SK-N-SH treated with all-trans-retinoic acid at 6 μM for 48 hours (cell line): ENCODE data around the gene SEC16A.

Experiments used
- TOX ChIP-seq: fragments of 250-450 bp; sonication (Bioruptor Pico); IDR thresholded peaks from 2 replicates; pipeline ENCODE4 v1.8.0; 2021; ENCODE audit warnings: mild to moderate bottlenecking, moderate library complexity, borderline replicate concordance
- TF ChIP-seq, protein P1 (sequence below): fragments of 250-450 bp; sonication (Bioruptor Pico); IDR thresholded peaks from 2 replicates; pipeline ENCODE4 v1.8.0; 2020; ENCODE audit warnings: mild to moderate bottlenecking, moderate library complexity, borderline replicate concordance
- TF ChIP-seq, protein P2 (sequence below): fragments of 250-450 bp; sonication (Bioruptor Pico); IDR thresholded peaks from 2 replicates; pipeline ENCODE4 v1.5.1; 2021; ENCODE audit warnings: mild to moderate bottlenecking, moderate library complexity

- TF ChIP-seq, protein P1, sequence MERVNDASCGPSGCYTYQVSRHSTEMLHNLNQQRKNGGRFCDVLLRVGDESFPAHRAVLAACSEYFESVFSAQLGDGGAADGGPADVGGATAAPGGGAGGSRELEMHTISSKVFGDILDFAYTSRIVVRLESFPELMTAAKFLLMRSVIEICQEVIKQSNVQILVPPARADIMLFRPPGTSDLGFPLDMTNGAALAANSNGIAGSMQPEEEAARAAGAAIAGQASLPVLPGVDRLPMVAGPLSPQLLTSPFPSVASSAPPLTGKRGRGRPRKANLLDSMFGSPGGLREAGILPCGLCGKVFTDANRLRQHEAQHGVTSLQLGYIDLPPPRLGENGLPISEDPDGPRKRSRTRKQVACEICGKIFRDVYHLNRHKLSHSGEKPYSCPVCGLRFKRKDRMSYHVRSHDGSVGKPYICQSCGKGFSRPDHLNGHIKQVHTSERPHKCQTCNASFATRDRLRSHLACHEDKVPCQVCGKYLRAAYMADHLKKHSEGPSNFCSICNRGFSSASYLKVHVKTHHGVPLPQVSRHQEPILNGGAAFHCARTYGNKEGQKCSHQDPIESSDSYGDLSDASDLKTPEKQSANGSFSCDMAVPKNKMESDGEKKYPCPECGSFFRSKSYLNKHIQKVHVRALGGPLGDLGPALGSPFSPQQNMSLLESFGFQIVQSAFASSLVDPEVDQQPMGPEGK (CRISPR knock-in tag), result no peak
- no peak for TF ChIP-seq TOX (CRISPR knock-in tag)
- TF ChIP-seq, protein P2, sequence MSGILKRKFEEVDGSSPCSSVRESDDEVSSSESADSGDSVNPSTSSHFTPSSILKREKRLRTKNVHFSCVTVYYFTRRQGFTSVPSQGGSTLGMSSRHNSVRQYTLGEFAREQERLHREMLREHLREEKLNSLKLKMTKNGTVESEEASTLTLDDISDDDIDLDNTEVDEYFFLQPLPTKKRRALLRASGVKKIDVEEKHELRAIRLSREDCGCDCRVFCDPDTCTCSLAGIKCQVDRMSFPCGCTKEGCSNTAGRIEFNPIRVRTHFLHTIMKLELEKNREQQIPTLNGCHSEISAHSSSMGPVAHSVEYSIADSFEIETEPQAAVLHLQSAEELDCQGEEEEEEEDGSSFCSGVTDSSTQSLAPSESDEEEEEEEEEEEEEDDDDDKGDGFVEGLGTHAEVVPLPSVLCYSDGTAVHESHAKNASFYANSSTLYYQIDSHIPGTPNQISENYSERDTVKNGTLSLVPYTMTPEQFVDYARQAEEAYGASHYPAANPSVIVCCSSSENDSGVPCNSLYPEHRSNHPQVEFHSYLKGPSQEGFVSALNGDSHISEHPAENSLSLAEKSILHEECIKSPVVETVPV (CRISPR knock-in tag), result no peak
Observed at GRCh38 chr9:136513191-136513590, 30.4 kb upstream of the SEC16A start.
